Activated naive CD8-positive, alpha-beta T cell treated with anti-CD3 and anti-CD28 coated beads, Interleukin-2, amount 50 U/mL, for 24 hours (primary cell): ENCODE results near the gene PTPRF.

Experiments
- ATAC-seq: fragments of 150-1000 bp; cut with Tn5 transposase; one replicate; pipeline ENCODE4 v1.10.0; 2021
- DNase-seq: peaks from one replicate; pipeline ENCODE4 v3.0.0; 2021
- H3K27ac Mint-ChIP-seq: one replicate; pipeline ENCODE4 v1.8.0; 2021; ENCODE audit warnings: mild to moderate bottlenecking, mixed read lengths
- H3K27me3 Mint-ChIP-seq: one replicate; pipeline ENCODE4 v1.8.0; 2021; ENCODE audit warnings: mixed read lengths
- H3K36me3 Mint-ChIP-seq: one replicate; pipeline ENCODE4 v1.8.0; 2021; ENCODE audit warnings: low read depth, mixed read lengths
- H3K4me1 Mint-ChIP-seq: one replicate; pipeline ENCODE4 v1.8.0; 2021; ENCODE audit warnings: mixed read lengths
- H3K4me3 Mint-ChIP-seq: one replicate; pipeline ENCODE4 v1.8.0; 2021; ENCODE audit warnings: mild to moderate bottlenecking, moderate library complexity, mixed read lengths
- H3K9me3 Mint-ChIP-seq: one replicate; pipeline ENCODE4 v1.8.0; 2021; ENCODE audit warnings: mixed read lengths

PTPRF gene

GRCh38 chr1:43600033-43601020, 69.6 kb downstream of the PTPRF start:
- no peaks in the 10 kb centered on the region for H3K36me3 Mint-ChIP-seq
- no peak overlapping the region for H3K27ac Mint-ChIP-seq
- no peak overlapping the region for H3K4me3 Mint-ChIP-seq
- no peaks in the 10 kb centered on the region for H3K9me3 Mint-ChIP-seq
- ATAC-seq (no peak), DNase-seq (no peak)
- H3K4me1 Mint-ChIP-seq: no peaks in the 10 kb centered on the region
- no peaks in the 10 kb centered on the region for H3K27me3 Mint-ChIP-seq

- H3K4me3 Mint-ChIP-seq: no peak overlapping the region
- H3K27ac Mint-ChIP-seq: no peak overlapping the region
- no peaks in the 10 kb centered on the region for H3K27me3 Mint-ChIP-seq
- ATAC-seq (no peak), DNase-seq (no peak)
- H3K9me3 Mint-ChIP-seq: no peaks in the 10 kb centered on the region
- H3K4me1 Mint-ChIP-seq: no peaks in the 10 kb centered on the region
- no peaks in the 10 kb centered on the region for H3K36me3 Mint-ChIP-seq
Measured at GRCh38 chr1:43602990-43603389, 72.3 kb downstream of the PTPRF start.

GRCh38 chr1:43604192-43604591, 73.5 kb downstream of the PTPRF start:
- no peak for DNase-seq
- no peak for ATAC-seq

DNA sequence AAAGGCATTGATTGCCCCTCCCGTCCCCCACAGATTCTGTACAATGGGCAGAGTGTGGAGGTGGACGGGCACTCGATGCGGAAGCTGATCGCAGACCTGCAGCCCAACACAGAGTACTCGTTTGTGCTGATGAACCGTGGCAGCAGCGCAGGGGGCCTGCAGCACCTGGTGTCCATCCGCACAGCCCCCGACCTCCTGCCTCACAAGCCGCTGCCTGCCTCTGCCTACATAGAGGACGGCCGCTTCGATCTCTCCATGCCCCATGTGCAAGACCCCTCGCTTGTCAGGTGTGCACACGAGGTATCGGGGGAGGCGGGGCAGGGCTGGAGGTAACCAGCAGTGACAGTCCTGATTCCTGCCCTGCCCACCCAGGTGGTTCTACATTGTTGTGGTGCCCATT, 74.5 kb downstream of the PTPRF start:
- ATAC-seq (no peak), DNase-seq (no peak)
- Mint-ChIP-seq H3K36me3 (no peaks in the 10 kb centered on the region), H3K4me1 (no peaks in the 10 kb centered on the region), H3K4me3 (no peak overlapping the region), H3K27ac (no peak overlapping the region), H3K9me3 (no peaks in the 10 kb centered on the region), H3K27me3 (no peaks in the 10 kb centered on the region)

More at GRCh38 chr1:43604192-43604591, 73.5 kb downstream of the PTPRF start:
- Mint-ChIP-seq H3K4me1 (no peaks in the 10 kb centered on the region), H3K27ac (no peak overlapping the region), H3K36me3 (no peaks in the 10 kb centered on the region), H3K9me3 (no peaks in the 10 kb centered on the region), H3K4me3 (no peak overlapping the region), H3K27me3 (no peaks in the 10 kb centered on the region)

GRCh38 chr1:43605766-43606165, 75.1 kb downstream of the PTPRF start:
- ATAC-seq: no peak
- no peak for DNase-seq
- Mint-ChIP-seq H3K36me3 (no peaks in the 10 kb centered on the region), H3K9me3 (no peaks in the 10 kb centered on the region), H3K27me3 (no peaks in the 10 kb centered on the region), H3K4me1 (no peaks in the 10 kb centered on the region), H3K4me3 (no peak overlapping the region), H3K27ac (no peak overlapping the region)

DNA sequence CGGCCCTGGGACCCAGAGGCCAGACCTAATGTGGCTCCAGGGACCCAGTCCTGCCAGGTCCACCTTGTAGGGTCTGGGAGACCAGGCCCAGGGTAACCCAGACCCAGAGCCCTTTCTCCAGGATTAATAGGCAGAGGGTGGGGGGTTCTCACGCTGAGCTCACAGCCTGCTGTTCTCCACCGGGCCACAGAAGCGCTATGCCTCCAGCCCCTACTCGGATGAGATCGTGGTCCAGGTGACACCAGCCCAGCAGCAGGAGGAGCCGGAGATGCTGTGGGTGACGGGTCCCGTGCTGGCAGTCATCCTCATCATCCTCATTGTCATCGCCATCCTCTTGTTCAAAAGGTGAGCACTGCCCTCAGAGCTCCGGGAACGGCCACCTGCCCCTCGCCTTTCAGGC, 75.9 kb downstream of the PTPRF start:
- no peak for ATAC-seq

GRCh38 chr1:43608827-43609226, 78.1 kb downstream of the PTPRF start:
- Mint-ChIP-seq H3K9me3 (no peaks in the 10 kb centered on the region), H3K27me3 (no peaks in the 10 kb centered on the region), H3K4me1 (no peaks in the 10 kb centered on the region), H3K4me3 (no peak overlapping the region), H3K27ac (no peak overlapping the region), H3K36me3 (no peaks in the 10 kb centered on the region)
- DNase-seq (no peak), ATAC-seq (no peak)

More for the DNA sequence above, 75.9 kb downstream of the PTPRF start:
- H3K9me3 Mint-ChIP-seq: no peaks in the 10 kb centered on the region
- no peak for DNase-seq
- H3K4me3 Mint-ChIP-seq: no peak overlapping the region
- no peaks in the 10 kb centered on the region for H3K27me3 Mint-ChIP-seq
- no peaks in the 10 kb centered on the region for H3K36me3 Mint-ChIP-seq
- H3K27ac Mint-ChIP-seq: no peak overlapping the region
- H3K4me1 Mint-ChIP-seq: no peaks in the 10 kb centered on the region

GRCh38 chr1:43610339-43610738, 79.7 kb downstream of the PTPRF start:
- ATAC-seq (no peak), DNase-seq (no peak)
- Mint-ChIP-seq H3K4me3 (no peak overlapping the region), H3K36me3 (no peaks in the 10 kb centered on the region), H3K27me3 (no peaks in the 10 kb centered on the region), H3K9me3 (no peaks in the 10 kb centered on the region), H3K4me1 (no peaks in the 10 kb centered on the region), H3K27ac (no peak overlapping the region)

DNA sequence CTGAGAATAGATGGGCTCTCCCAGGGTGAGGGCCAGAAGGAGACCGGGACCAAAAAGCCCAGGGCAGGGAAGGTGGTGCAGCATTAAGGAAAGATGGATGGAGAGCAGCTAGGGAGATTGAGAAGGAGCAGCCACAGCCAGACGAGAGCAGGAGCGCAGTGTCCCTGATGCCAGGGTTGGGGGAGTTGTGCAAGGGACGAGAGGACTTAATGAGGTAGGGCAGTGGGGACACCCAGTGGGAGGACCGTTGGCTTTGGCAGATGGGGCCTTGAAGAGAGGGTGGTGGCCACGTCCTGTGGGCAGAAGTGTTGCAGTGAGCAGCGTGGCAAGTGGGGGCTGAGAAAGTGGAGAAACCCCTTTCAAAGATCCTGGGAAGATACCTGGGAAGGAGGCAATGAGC, 81.3 kb downstream of the PTPRF start:
- DNase-seq (no peak), ATAC-seq (no peak)
- H3K9me3 Mint-ChIP-seq: no peaks in the 10 kb centered on the region
- H3K36me3 Mint-ChIP-seq: no peaks in the 10 kb centered on the region
- no peak overlapping the region for H3K4me3 Mint-ChIP-seq
- no peaks in the 10 kb centered on the region for H3K27me3 Mint-ChIP-seq
- H3K4me1 Mint-ChIP-seq: no peaks in the 10 kb centered on the region
- no peak overlapping the region for H3K27ac Mint-ChIP-seq

- Mint-ChIP-seq H3K36me3 (no peaks in the 10 kb centered on the region), H3K27me3 (no peaks in the 10 kb centered on the region), H3K4me3 (no peak overlapping the region), H3K9me3 (no peaks in the 10 kb centered on the region), H3K27ac (no peak overlapping the region), H3K4me1 (no peaks in the 10 kb centered on the region)
- DNase-seq: no peak
- ATAC-seq: no peak
Measured at GRCh38 chr1:43612406-43612805, 81.7 kb downstream of the PTPRF start.

DNA sequence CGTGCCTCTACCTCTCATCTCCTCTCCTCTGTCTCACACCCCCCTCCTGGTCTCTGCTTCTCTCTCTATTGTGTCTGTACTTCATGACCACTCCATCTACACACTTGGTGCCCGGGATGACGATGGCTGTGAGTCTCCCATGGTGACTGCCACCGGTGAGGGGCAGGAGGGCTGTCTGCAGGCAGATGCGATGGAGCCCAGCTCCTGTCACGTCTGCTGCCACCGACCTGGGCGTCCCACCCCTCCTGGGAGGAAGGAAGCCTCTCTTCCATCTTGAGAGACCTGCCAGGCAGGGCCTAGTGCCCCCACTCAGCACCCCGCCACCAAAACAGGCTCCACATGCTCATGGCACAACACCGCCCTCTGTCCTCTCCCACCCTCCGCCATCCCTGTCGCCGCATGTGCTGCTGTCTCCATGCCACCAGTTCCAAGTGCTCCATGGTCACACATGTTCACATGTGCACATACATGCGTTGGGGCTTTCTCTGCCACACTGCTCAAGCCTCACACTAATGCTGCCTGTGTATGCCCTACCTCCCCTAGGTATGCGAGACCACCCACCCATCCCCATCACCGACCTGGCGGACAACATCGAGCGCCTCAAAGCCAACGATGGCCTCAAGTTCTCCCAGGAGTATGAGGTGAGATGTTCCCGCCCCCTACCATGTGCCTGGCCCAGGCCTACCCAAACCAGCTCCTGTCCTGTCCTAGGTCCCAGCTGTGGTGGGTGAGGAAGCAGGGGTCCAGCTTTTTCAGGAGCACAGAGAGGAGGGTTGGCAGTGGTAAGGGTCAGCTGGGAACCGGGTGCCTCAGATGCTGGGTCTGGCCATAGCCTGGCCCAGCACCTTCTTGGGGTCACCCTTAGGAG, 82.6 kb downstream of the PTPRF start:
- H3K9me3 Mint-ChIP-seq: no peaks in the 10 kb centered on the region
- no peaks in the 10 kb centered on the region for H3K4me1 Mint-ChIP-seq
- H3K27me3 Mint-ChIP-seq: no peaks in the 10 kb centered on the region
- ATAC-seq: no peak
- no peak for DNase-seq
- no peak overlapping the region for H3K4me3 Mint-ChIP-seq
- H3K27ac Mint-ChIP-seq: no peak overlapping the region
- H3K36me3 Mint-ChIP-seq: no peaks in the 10 kb centered on the region

- no peaks in the 10 kb centered on the region for H3K4me1 Mint-ChIP-seq
- no peaks in the 10 kb centered on the region for H3K9me3 Mint-ChIP-seq
- H3K27ac Mint-ChIP-seq: no peak overlapping the region
- no peaks in the 10 kb centered on the region for H3K36me3 Mint-ChIP-seq
- H3K27me3 Mint-ChIP-seq: no peaks in the 10 kb centered on the region
- no peak overlapping the region for H3K4me3 Mint-ChIP-seq
- ATAC-seq: no peak
- no peak for DNase-seq
Measured at GRCh38 chr1:43614211-43614610, 83.5 kb downstream of the PTPRF start.

DNA sequence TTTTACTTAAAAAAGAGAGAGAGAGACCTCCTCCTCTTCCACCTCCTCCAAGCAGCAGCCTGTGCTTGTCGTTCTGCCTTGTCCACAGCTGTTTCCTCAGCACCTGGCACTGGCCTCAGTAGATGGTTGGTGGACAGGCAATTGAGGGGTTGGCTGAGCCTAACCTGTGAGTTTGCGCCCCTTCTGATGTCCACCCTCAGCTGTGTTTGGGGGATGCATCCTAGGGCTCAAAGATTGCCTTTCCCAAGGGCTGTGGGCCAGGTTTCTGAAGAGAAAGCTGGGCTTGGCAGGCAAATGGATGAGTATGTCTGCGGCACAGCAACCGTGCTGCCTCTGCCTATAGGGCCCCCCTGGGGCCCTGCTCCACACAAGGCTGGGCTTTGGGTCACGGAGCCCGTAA, 84.2 kb downstream of the PTPRF start:
- no peaks in the 10 kb centered on the region for H3K36me3 Mint-ChIP-seq
- no peaks in the 10 kb centered on the region for H3K27me3 Mint-ChIP-seq
- no peak overlapping the region for H3K4me3 Mint-ChIP-seq
- no peaks in the 10 kb centered on the region for H3K9me3 Mint-ChIP-seq
- H3K4me1 Mint-ChIP-seq: no peaks in the 10 kb centered on the region
- DNase-seq: no peak
- no peak overlapping the region for H3K27ac Mint-ChIP-seq
- ATAC-seq: no peak

DNA sequence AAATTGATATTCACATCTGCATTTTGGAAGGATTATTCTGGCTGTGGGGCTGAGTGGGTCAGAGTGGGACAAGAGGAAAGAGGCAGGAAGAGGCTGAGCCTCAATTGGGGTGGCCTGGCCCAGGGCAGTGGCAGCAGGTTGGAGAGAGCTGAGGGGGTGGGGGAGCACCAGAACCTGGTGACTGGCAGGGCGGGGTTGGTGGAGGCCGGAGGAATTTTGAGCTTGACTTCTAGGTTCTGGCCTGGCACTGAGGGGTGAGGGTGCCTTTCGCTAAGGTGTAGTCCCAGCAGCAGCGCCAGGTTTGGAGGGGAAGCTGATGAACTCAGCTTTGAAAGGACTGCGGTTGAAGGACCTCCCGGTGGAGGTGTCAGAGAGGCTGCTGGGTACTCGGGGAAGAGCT, 85.7 kb downstream of the PTPRF start:
- no peaks in the 10 kb centered on the region for H3K27me3 Mint-ChIP-seq
- no peaks in the 10 kb centered on the region for H3K36me3 Mint-ChIP-seq
- no peaks in the 10 kb centered on the region for H3K9me3 Mint-ChIP-seq
- no peak overlapping the region for H3K4me3 Mint-ChIP-seq
- no peak overlapping the region for H3K27ac Mint-ChIP-seq
- DNase-seq (no peak), ATAC-seq (no peak)
- no peaks in the 10 kb centered on the region for H3K4me1 Mint-ChIP-seq

GRCh38 chr1:43617011-43617410, 86.3 kb downstream of the PTPRF start:
- Mint-ChIP-seq H3K27ac (no peak overlapping the region), H3K9me3 (no peaks in the 10 kb centered on the region), H3K4me1 (no peaks in the 10 kb centered on the region), H3K27me3 (no peaks in the 10 kb centered on the region), H3K36me3 (no peaks in the 10 kb centered on the region), H3K4me3 (no peak overlapping the region)
- ATAC-seq (no peak), DNase-seq (no peak)
